CMK (cell line): ENCODE data around the gene CDSN.
"Not testable (repeated sequence)": the region's sequence is repeated elsewhere in the genome, so short reads cannot be mapped to it uniquely, and the experiment has no call there.

Experiments used
- DNase-seq: peaks from one replicate; pipeline ENCODE4 v3.0.0-alpha.2; 2010; ENCODE audit warnings: low read depth

CDSN gene

GRCh38 chr6:31120151-31120915, at the start of gene CDSN:
Gene CDSN (minus strand): TSS chr6:31120446. CDS start chr6:31120419, 27 bp downstream.
- no peak for DNase-seq

GRCh38 chr6:31169123-31169857, 49.0 kb upstream of the CDSN start:
- DNase-seq = no peak

GRCh38 chr6:31168606-31169005, 48.4 kb upstream of the CDSN start:
- no peak for DNase-seq

GRCh38 chr6:31165986-31166385, 45.7 kb upstream of the CDSN start:
- no peak for DNase-seq

- not testable (repeated sequence) for DNase-seq
These were observed 45.0 kb upstream of the CDSN start for GRCh38 chr6:31165064-31165832.

- DNase-seq = not testable (repeated sequence)
These were observed 44.3 kb upstream of the CDSN start for GRCh38 chr6:31164475-31165063.

GRCh38 chr6:31163922-31164321, 43.7 kb upstream of the CDSN start:
- no peak for DNase-seq

- DNase-seq = no peak
These were observed 42.4 kb upstream of the CDSN start for GRCh38 chr6:31162463-31163165.

GRCh38 chr6:31161216-31162126, 41.2 kb upstream of the CDSN start:
- DNase-seq = no peak

- no peak for DNase-seq
These were observed 38.9 kb upstream of the CDSN start for GRCh38 chr6:31158863-31159855.

GRCh38 chr6:31158140-31158862, 38.1 kb upstream of the CDSN start, which contains the start of gene TCF19:
Gene TCF19 (plus strand): TSS chr6:31158589. CDS start chr6:31159470, 881 bp downstream.
- peak; percentile 98 for DNase-seq

GRCh38 chr6:31157513-31158139, 37.4 kb upstream of the CDSN start, which contains the start of gene CCHCR1:
Gene CCHCR1 (minus strand): TSS chr6:31157802. CDS start chr6:31157600, 202 bp downstream.
- no peak for DNase-seq

- DNase-seq = no peak
These were observed 36.4 kb upstream of the CDSN start for GRCh38 chr6:31156641-31157040.

- DNase-seq = no peak
These were observed 34.2 kb upstream of the CDSN start for GRCh38 chr6:31154436-31154835.

GRCh38 chr6:31152781-31153180, 32.5 kb upstream of the CDSN start:
- DNase-seq = no peak

- no peak for DNase-seq
These were observed 29.7 kb upstream of the CDSN start for GRCh38 chr6:31149827-31150447.

- DNase-seq = no peak
These were observed 25.1 kb upstream of the CDSN start for GRCh38 chr6:31145386-31145785.
